ENCODE results near the gene USP5. TPM values are rescaled to one million over a fixed set of nuclear protein-coding genes. Genes with fewer than 3 reads are reported as not detected.

Gene USP5
- total RNA-seq, 1 experiment from 2014 or later, result 175 TPM

GRCh38 chr12:6820166-6820565 is 31.8 kb upstream of the USP5 start:
- H3K4me2 ChIP-seq (ENCODE audit: low read length), result no peak overlapping the region
- no TSS peak for BruUV-seq (replicated peaks)
- no peak for ATAC-seq

More at GRCh38 chr12:6820166-6820565, 31.8 kb upstream of the USP5 start:
- Histone ChIP-seq H3K9me2 (ENCODE audit: insufficient read depth) (no peaks in the 10 kb centered on the region), H3K36me3 (ENCODE audit: control insufficient read depth in 1 of 2, insufficient read depth in 2 of 2, low read length in 2 of 2) (no peaks in the 10 kb centered on the region), H3K79me2 (ENCODE audit: insufficient read depth, low read length) (no peaks in the 10 kb centered on the region), H3K27ac (ENCODE audit: low read depth, low read length) (no peak overlapping the region), H3K4me1 (ENCODE audit: control insufficient read depth in 1 of 2, insufficient read depth in 2 of 2, low read length in 2 of 2) (peaks cover 13 to 25% of the 10 kb centered on the region in 2 experiments), H4K20me1 (ENCODE audit: insufficient read depth) (no peaks in the 10 kb centered on the region), H3K9me3 (ENCODE audit: control insufficient read depth in 1 of 2, insufficient read depth in 1 of 2, low read depth in 1 of 2, low read length in 2 of 2) (no peaks in the 10 kb centered on the region), H2AFZ (ENCODE audit: low read depth, low read length, poor library complexity, severe bottlenecking) (no peak overlapping the region), H3K9ac (ENCODE audit: low read length) (no peak overlapping the region), H3K27me3 (ENCODE audit: insufficient read depth, low read length) (peaks cover 6% of the 10 kb centered on the region; the same call in 1 of the 2 replicates), H3K4me3 (replicated peaks in 1 of 2; ENCODE audit: low read depth in 1 of 2, low read length in 2 of 2) (no peak overlapping the region)
- no peak for DNase-seq (ENCODE audit: low read depth, low spot score)
- intact Hi-C loops (cut with micrococcal nuclease), result no loop called here
- RAD21 ChIA-PET (ENCODE audit: low non-redundant PET in 1 of 2, low total read pairs in 2 of 2, uncharacterized antibody in 2 of 2, unreplicated experiment in 2 of 2), result no interaction called here
- POLR2A ChIA-PET, result no interaction called here
- CTCF ChIA-PET, result no interaction called here
- TF ChIP-seq POLR2AphosphoS5 (IDR thresholded peaks at IDR 0.05; ENCODE audit: low read depth, low read length) (no peak), RAD21 (IDR thresholded peaks at IDR 0.05; ENCODE audit: low read depth) (no peak), YY1 (IDR thresholded peaks at IDR 0.05; ENCODE audit: extremely low read depth, insufficient replicate concordance, low read depth, low read length) (no peak), SP1 (IDR thresholded peaks at IDR 0.05; ENCODE audit: low read depth) (no peak), SRF (IDR thresholded peaks at IDR 0.05; ENCODE audit: low read depth) (no peak), CBX3 (IDR thresholded peaks at IDR 0.05; ENCODE audit: low read depth) (no peak), ZBTB33 (IDR thresholded peaks at IDR 0.05; ENCODE audit: extremely low read depth, insufficient replicate concordance, low read length) (no peak), POLR2A (IDR thresholded peaks at IDR 0.05; ENCODE audit: borderline replicate concordance, extremely low read depth, insufficient read depth, insufficient read length) (peak; percentile 11), EZH2 (IDR thresholded peaks at IDR 0.05) (no peak)
